GDM1 (cell line): Measurements from ENCODE around the gene THEMIS2.
A peak's percentile ranks its signal among the peaks of the same experiment; 100 is the strongest.

Experiments used
- DNase-seq: peaks from one replicate; lab custom pipeline; 2025; lab: John Stamatoyannopoulos, UW

The THEMIS2 gene

DNA sequence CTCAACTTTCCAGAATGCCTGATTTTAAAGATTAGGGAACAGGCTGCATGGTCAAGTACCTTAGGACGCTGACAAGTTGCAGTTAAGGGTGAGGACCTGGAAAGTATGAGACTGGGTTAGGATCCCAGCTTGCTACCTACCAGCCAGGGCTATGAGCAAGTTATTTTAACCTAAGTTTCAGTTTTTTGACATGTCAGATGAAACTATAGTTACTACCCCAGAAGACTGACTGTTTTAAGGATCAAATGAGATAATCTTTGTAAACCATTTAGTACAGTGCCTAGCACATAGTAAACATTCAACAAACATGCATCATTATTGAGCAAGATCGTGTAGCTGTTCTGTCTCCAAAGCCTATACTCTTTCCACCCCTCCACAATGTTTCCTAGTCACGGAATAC is 14.4 kb downstream of the THEMIS2 start:
- no peak for DNase-seq

DNA sequence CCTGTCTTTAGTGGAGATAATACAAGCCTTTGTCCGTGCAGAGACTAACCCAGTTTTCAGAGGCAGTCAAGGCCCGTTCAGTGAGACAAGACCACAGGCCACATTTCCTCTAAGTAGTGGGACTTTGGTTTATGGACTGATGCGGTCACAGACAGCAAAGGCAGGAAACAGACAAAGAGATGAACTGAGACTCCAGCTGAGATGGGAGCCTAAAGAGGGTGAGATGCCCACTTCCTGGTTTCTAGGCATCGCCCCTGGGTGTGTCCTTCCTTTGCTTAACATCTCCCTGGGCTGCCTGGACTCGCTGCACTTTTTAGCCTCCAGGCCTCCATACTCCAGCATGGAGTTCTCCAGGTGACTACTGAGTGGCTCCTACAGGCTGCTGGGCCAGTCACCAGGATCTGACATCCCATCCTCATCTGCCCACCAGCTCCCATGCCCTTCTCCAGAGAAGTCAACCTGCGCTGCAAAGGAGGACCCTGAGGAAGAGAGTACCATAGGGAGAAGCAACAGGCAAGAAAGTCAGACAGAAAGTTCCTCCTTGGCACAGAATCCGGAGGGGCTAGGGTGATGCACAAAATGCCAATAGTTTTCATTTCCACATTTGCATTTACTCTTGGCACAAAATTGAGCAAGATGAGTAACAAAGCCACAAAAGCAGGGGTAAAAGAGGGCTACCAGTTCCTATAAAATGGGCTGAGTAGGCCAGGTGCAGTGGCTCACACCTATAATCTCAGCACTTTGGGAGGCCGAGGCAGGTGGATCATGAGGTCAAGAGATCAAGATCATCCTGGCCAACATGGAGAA is 15.1 kb downstream of the THEMIS2 start:
- peak; percentile 73 for DNase-seq

DNA sequence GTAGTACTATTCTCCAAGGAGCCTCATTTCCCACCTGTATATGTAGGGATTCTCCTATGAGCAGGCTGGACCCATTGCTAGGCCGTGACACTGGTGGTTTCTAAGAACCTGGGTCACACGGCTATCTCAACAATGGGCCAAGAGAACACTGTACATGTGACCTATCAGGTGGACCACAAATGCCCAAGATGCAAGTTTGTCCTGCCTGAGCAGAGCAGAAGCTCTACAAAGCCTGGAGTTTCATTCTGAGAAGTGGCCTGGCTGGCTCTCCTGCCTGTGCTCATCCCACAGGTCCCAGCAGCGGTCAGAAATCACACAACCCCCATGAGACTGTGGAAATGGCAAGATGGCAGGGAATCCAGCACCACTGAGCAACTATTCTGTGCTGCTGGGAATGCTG is 17.2 kb downstream of the THEMIS2 start:
- DNase-seq = no peak

DNA sequence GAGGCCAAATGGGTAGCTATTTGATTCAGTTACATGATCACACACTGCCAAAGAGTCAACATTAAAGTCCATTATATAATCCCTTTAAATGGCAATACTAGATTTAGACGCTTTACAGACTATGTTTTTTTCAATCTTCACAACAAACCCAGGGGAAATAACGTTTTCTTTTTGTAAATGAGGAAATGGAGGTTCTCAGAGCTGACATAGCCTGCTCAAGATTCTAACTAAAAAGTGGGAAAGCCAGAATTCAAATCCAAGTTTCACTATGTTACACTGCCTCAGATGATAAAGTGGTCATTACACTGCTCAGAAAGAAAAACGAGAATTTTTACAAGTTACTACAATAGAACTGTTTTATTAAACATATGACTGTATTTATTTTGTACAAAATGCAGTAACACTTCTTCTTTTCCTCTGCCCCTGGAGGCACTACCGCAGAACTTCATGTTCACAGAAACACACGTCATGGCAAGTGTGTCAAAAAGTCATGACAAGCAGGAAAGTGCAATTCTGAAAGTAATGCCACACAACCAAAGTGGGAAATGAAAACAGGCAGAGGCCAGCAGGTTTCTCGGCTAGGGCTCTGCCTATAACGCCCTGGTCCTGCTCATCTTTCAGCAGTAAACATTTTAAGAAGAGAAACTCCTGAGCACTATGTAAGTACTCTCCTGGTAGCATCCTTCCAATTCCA is 19.0 kb downstream of the THEMIS2 start:
- DNase-seq = no peak

DNA sequence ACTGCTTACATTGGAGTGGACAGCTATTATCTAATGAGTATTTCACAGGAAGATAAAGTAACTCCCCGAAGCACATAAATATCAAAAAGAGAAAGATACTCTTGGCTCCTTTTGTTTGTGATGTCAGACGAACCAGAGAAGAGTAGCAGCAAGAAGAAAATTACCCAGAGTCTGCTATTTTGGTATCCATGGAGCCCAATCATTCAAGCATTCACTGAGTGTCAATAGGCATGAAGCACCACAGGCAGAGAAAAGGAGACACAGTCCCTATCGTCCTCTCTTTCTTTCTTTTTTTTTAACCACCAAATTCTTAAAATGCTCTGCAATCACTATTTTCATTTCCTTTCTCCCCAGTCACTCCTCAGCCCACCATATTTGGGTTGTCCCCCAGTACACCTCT is 22.2 kb downstream of the THEMIS2 start:
- no peak for DNase-seq

DNA sequence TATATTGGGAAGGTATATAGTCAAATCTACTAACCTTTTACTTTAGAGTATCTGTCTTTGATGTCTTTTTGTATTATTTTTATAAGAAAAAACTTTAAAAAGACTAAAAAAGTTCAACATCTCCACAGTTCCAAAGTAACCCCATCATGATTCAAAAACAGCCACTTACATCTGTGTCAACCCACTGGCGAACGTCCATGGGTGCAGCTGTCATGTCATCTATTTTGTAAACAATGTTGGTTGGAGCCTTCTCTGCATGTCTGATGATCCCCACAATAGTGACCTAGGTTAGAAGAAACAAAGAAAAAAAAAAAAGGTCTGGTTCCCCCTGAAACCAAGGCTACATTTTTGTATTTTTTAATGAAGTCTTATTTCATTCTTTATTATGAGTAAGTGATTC is 34.4 kb downstream of the THEMIS2 start:
- DNase-seq = no peak

DNA sequence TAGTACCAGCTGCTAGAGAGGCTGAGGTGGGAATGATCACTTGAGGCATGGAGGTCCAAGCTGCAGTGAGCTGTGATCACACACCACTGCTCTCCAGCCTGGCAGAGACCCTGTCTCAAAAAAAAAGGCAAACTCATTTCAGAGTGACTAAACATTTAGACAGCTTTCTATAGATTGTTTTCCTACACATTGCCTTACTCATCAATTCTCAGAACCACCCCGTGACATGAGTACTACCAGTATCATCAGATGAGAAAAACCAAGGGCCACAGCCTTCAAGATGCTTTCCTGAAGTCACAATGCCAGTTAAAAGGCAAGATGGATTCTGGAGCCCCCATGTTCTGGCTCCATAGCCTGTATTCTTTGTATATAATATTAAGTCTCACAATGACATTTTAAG is 40.1 kb downstream of the THEMIS2 start:
- DNase-seq = no peak

DNA sequence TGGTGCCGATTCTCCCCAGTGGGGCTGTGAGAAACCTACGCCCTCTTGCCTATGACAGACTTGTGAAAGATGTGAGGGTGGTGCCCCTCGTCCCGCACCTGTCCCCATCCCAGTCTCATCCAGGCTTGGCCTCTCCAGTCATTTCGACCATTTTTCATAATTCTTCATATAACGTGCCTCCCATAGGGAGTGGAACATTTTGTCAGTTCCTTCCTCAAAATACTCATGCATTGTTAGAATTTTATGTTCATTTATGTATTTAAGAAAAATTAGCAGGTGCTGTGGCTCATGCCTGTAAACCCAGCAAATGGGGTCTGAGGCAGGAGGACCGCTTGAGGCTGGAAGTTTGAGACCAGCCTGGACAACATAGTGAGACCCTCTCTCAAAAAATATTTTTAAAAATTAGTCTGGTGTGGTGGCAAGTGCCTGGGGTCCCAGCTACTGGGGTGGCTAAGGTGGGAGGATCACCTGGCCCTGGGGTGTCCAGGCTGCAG is 42.8 kb downstream of the THEMIS2 start:
- DNase-seq = no peak

DNA sequence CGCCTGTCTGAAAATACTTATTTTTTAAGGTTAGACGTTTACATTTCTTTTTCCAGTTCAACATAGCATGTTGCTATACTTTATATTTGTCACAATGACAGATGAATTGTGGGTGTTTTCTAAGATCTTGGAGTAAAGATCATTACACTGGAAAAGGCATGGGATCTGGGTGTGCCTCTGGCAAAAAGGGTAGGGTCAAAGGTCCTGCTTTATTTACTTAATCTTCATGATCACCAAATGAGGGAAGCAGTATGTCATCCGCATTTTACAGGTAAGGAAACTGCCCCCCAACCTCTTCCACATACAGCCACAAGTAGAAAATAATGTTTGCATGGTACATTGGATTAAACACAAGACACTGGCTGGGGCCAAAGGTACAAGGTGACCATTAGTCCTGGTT is 49.9 kb downstream of the THEMIS2 start:
- no peak for DNase-seq

DNA sequence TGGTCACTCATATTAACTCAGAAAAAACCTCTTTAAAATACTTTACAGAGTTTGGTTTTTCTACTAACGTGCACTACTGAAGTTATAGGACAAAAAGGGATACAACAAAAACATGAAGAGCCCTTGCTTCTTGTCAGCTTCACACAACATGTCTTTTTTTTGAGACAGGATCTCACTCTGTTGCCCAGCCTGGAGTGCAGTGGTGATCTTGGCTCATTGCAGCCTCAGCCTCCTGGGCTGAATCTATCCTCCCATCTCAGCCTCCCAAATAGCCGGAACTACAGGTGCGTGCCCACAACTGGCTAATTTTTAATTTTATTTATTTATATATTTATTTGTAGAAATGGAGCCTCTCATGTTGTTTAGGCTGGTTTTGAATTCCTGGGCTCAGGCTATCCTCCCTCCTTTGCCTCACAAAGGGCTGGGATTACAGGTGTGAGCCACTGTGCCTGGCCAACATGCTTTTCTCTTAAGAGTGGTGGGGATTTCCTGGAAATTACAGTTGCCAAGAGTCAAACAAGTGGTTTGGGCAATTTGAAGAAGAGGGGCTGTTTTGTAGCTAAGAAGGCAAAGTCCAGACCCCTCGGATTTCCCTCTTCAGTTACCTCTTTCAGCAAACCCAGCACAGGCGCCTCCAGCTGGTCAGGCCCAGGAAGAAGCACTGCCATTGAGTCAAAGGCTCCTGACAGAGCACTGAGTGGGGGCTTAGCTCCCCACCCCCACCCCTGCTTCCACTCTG is 56.0 kb downstream of the THEMIS2 start:
- no peak for DNase-seq

DNA sequence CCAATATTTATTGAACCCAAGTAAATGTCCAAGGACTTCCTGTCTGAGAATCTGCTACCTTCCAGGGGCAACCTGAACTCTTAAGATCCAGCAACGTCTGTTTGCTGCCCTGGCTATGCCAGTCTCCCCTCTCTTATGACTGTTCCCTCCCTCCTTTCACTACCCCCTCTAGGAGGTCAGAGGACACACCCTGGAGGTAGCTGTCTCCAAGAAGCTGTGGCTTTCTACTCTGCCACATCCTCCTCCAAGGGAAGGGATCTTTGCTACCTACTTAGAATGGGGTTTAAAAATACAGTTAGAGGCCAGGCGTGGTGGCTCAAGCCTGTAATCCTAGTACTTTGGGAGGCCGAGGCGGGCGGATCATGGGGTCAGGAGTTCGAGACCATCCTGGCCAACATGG is 58.8 kb downstream of the THEMIS2 start:
- DNase-seq = no peak

DNA sequence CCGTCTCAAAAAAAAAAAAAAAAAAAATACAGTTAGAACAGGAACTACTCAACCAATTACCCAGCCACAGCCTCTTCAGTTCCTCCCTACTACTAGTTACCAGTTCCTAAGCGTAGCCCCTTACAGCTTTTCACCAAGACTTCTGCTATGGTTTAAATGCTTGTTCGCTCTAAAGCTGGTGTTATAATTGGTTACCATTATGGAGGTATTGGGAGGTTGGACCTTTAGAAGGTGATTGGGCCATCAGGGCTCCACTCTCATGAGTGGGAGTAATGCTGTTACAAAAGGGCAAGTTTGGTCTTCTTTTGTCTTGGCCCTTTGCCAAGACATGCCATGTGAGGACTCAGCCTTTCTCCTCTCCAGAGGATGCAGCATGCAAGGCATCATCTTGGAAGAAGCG is 59.4 kb downstream of the THEMIS2 start:
- DNase-seq = peak; percentile 53

DNA sequence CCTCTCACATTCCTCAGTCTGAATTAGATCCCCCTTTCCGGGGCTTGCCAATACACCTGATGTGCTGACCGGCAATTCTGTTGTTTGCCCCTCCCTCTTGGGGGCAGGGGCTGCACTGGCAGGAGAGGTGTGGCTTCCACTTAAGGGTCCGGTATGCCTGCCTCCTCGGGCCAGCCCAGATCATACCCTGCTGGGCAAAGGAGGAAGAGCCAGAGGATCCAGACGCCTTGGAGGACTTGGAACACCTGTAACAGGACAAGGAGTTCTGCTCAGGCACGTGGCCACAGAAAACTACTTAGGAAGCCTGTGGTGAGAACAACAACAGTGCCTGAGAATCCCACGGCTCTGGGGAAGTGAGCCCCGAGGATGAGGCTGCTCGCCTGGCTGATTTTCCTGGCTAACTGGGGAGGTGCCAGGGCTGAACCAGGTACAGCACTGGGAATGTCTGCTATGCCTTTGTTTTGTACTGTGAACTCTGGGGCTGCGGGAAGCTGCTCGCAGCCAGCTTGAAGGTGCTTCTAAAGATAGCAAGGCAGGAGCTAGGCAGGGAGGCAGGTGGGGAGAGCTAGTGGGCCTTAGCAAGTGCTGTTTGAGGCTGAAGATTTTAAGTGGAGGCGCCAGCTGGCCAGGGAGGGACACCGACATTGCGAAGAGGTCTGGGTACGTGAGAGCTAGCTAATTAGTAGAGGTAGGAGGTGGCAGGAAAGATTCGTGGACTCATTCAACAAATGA is 62.6 kb downstream of the THEMIS2 start, which contains the start of gene SMPDL3B:
Gene SMPDL3B, plus strand, starts transcription at position 183 of the 732 bp plus-strand sequence. Its CDS starts 184 bp downstream, at position 367.
- DNase-seq = peak; percentile 32

DNA sequence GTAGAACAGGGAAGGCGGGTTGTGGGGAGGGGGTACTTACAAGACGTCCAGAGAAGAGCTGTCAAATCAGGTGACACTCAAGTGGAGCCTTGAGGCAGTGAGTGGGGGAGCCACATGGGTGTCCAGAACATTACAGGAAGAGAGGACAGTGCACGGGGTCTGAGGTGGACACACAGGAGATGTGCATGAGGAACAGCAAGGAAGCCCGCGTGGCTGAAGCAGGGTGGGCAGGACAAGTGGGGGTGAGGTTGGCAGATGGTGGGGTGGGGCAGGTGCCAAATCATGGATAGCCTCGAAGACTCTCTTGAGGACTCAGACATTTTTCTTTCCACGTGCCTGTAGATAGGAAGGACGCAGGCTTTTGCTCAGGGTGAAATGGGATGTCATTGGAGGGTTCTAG is 63.4 kb downstream of the THEMIS2 start:
- no peak for DNase-seq
